Neural progenitor cell (in vitro differentiated cells): ENCODE results near the gene SPAG8.

ENCODE experiments used
- CTCF ChIP-seq: fragments of 200-600 bp; sonication (generic); IDR thresholded peaks from 2 replicates; pipeline ENCODE4 v1.5.1; 2017; ENCODE audit warnings: antibody characterized with exemption, mild to moderate bottlenecking
- EZH2 ChIP-seq: fragments of 200-600 bp; sonication (generic); IDR thresholded peaks from 2 replicates; pipeline ENCODE4 v1.6.1; 2017; ENCODE audit warnings: antibody characterized with exemption, mild to moderate bottlenecking, moderate library complexity

- TF ChIP-seq CTCF (no peak), EZH2 (no peak)
Observed at GRCh38 chr9:35814841-35815543, 2.9 kb upstream of the SPAG8 start, which contains the start of gene HINT2.
